GM12875 (cell line): Measurements from ENCODE around the gene OSTF1.

Experiments
- H3K4me3 ChIP-seq: one replicate; pipeline ENCODE4 v1.5.1; 2011; ENCODE audit warnings: low read depth, low read length, control low read depth
- TF ChIP-seq, protein P1 (sequence below): IDR thresholded peaks from 2 replicates; pipeline ENCODE4 v1.5.1; 2011; ENCODE audit warnings: low read depth, mild to moderate bottlenecking, control low read depth, inconsistent platforms, low read length, moderate library complexity, borderline replicate concordance; ENCODE audit not compliant: insufficient read depth

OSTF1 gene

DNA sequence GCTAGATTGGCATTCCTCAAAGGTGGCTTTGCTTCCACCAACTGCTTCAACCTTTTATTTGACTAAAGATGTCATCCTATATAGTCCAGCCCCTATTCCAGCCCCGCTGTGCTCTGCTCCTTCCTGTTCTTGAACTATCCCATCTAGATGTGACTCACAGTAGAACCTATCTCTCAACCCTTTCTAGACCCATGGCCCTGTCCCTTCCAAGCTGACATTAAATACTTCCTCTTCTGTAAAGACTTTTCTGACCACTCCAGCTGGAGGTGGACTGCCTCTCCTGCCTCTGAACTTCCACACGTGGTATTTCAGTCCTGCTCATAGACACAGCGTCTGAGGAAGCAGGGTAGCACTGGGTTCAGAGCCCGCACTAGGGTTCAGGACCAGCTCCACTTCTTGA is 32.4 kb downstream of the OSTF1 start:
- H3K4me3 ChIP-seq = no peak overlapping the region
- TF ChIP-seq, protein P1, sequence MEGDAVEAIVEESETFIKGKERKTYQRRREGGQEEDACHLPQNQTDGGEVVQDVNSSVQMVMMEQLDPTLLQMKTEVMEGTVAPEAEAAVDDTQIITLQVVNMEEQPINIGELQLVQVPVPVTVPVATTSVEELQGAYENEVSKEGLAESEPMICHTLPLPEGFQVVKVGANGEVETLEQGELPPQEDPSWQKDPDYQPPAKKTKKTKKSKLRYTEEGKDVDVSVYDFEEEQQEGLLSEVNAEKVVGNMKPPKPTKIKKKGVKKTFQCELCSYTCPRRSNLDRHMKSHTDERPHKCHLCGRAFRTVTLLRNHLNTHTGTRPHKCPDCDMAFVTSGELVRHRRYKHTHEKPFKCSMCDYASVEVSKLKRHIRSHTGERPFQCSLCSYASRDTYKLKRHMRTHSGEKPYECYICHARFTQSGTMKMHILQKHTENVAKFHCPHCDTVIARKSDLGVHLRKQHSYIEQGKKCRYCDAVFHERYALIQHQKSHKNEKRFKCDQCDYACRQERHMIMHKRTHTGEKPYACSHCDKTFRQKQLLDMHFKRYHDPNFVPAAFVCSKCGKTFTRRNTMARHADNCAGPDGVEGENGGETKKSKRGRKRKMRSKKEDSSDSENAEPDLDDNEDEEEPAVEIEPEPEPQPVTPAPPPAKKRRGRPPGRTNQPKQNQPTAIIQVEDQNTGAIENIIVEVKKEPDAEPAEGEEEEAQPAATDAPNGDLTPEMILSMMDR = no peak

DNA sequence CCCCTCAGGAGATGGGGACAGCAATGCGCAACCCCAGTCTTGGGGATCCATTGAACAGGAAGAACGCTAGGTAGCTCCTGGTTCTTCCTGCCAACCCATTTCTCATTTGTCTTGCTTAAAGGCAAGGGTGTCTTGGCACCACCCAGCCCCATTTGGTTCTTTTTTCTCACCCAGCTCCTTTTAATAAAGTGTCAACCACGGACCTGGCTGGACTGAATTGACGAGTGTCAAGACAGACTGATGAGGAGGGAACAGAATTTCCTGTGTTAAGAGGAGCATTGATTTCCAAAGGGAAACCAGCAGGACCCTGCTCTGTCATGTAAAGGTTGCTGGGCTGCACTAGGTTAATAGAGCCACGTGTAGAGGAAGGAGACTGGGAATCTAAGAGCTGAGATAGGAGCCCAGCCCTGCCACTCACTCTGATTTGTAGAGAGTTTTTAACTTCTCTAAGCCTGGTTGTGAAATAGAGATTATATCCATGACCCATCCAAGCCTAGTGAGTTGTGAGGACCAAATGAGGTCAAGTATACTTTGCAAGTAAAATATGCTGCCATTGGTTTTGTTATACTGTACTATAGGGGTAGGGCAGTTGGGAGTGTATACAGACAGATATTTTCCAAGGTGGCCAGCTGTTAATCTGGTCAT is 33.7 kb downstream of the OSTF1 start:
- TF ChIP-seq, protein P1 = no peak
- no peak overlapping the region for H3K4me3 ChIP-seq

DNA sequence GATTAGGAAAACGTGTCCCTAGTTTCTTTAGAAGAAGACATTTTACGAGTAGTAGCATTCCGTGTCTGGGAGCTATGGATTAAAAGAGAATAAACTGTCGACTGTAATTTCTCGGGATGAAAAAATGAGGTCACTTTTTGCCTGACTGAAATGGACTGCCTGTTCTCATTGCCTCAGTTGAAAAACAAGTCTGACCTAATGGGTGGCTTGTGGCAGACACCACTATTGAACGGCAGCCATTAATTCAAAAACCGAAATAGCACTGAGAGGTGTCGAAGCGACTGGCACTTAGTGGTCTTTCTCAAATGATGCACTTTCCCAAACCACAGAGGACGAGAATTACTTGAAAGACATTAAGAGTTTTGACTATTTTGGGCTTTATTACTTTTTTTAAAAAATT is 35.4 kb downstream of the OSTF1 start:
- TF ChIP-seq, protein P1 = no peak
- H3K4me3 ChIP-seq = no peak overlapping the region

DNA sequence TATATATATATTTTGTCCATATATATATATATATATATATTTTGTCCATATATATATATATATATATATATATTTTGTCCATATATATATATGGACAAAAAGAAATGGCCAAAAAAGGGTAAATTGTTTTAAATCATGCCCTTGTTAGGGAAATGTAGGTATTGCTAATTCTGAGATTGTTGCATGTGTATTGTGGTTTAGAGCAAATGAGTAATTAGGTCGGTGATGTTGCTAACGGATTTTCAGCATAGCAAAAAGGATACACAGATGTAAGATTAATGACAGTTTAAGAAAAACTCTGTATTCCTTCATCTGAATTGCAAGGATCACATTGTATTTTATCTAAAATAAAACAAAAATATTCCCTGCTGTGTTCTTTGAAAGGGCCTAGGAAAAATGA is 40.2 kb downstream of the OSTF1 start:
- TF ChIP-seq, protein P1 = no peak
- no peak overlapping the region for H3K4me3 ChIP-seq

DNA sequence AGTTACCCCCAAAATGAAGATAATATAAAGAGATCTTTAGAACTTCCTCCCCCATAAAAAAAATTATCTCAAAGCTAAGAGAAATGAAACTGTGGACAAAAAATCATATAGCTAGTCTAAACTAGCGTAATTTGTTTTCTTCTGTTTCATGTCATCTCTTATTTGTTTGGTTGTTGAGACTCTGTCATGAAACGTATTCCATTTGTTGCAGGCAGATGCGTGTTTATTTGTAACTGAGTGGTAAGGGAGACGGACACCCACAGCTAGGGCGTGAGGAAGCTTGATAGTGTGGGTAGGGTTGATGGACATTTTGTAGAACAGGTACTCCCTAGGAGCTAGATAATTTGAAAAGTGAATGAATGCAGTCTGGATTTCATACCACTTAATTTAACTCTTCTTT is 41.9 kb downstream of the OSTF1 start:
- TF ChIP-seq, protein P1 = no peak
- H3K4me3 ChIP-seq = no peak overlapping the region

DNA sequence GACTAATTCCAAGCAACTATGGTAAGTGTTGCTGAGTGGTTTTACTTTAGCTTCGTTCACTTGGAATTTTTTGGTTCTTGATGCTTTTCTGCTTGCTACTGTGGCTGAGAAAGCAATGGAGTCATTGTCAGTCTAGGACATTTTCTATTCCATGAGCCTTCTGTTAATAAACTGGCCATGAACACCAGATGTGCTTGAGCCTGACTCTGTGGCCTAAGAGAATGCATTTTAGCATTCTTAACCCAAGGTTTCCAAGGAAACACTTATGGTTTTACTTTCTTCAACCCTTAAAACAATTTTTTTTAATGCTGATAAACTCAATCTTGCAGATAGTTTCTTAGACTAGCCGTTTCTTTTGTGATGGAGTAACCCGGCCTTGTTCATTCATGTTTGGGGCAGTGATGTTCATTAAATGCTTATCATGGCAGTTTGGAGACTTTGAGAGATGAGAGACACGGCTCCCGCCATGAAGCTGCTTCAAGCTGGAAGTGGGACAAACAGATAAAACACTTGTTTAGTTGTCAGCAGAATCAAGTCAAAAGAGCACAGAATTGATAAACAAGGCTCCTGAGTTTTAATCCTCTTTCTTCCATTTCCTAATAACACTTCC is 42.4 kb downstream of the OSTF1 start:
- TF ChIP-seq, protein P1 = no peak
- H3K4me3 ChIP-seq = no peak overlapping the region

DNA sequence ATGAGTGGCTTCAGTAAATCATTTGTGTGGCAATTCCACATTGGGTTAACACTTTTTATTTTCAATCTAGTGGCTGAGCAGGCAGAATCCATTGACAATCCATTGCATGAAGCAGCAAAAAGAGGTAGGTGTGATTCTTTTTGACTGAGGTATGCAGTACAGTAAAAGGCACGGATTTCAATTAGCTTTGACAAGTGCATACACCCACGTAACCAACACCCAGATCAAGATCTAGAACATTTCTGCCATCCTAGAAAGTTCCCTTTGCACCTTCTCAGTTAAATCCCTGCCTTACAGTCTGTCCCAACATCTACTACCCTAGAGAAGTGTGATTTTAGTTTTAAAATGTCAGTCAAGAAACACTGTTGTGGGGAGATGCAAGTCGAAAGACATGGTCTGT is 43.4 kb downstream of the OSTF1 start:
- no peak overlapping the region for H3K4me3 ChIP-seq
- TF ChIP-seq, protein P1 = no peak
